Fibroblast of the aortic adventitia (primary cell): ENCODE results near the gene ELL2. TPM values are rescaled to one million over a fixed set of nuclear protein-coding genes. Genes with fewer than 3 reads are reported as not detected.
"Not testable (repeated sequence)": the region's sequence is repeated elsewhere in the genome, so short reads cannot be mapped to it uniquely, and the experiment has no call there.

ENCODE experiments used
- DNase-seq: peaks from one replicate; pipeline ENCODE4 v3.0.0-alpha.2; 2010; ENCODE audit warnings: low read depth
- H3K4me3 ChIP-seq: 2 replicates; pipeline ENCODE4 v1.5.1; 2011; ENCODE audit warnings: low read depth, mild to moderate bottlenecking, control low read depth, low read length, moderate library complexity
- total RNA-seq: library from RNA; depleted of rRNA; stranded (reverse); fragments of >200 nt; gene quantifications from 2 replicates; pipeline ENCODE4 v1.2.3, GENCODE V29; 2012; ENCODE audit warnings: low replicate concordance
- TF ChIP-seq, protein P1 (sequence below): IDR thresholded peaks from 2 replicates; pipeline ENCODE4 v1.5.1; 2011; ENCODE audit warnings: mild to moderate bottlenecking, low read length, control low read depth, inconsistent platforms; ENCODE audit not compliant: insufficient read depth

ELL2 gene
- total RNA-seq, 1 donor: 51.1 TPM

DNA sequence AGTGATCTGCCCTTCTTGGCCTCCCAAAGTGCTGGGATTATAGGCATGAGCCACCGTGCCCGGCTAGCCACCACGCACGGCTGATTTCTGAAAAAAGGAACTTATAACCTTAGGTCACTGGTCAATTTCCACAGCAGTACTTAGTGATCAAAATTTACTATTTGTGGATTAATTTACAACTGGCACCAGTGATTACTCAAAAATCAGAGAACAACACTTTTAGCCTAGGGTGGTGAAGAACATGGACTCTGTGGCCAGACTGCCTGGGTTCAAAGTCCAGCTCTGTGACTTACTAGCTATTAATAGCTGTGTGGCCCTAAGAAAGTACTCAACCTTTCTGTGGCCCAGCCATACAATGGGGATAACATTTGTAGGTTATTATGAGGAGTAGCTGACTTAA is 88.3 kb downstream of the ELL2 start:
- TF ChIP-seq, protein P1, sequence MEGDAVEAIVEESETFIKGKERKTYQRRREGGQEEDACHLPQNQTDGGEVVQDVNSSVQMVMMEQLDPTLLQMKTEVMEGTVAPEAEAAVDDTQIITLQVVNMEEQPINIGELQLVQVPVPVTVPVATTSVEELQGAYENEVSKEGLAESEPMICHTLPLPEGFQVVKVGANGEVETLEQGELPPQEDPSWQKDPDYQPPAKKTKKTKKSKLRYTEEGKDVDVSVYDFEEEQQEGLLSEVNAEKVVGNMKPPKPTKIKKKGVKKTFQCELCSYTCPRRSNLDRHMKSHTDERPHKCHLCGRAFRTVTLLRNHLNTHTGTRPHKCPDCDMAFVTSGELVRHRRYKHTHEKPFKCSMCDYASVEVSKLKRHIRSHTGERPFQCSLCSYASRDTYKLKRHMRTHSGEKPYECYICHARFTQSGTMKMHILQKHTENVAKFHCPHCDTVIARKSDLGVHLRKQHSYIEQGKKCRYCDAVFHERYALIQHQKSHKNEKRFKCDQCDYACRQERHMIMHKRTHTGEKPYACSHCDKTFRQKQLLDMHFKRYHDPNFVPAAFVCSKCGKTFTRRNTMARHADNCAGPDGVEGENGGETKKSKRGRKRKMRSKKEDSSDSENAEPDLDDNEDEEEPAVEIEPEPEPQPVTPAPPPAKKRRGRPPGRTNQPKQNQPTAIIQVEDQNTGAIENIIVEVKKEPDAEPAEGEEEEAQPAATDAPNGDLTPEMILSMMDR: no peak
- no peak for DNase-seq
- no peak overlapping the region for H3K4me3 ChIP-seq

DNA sequence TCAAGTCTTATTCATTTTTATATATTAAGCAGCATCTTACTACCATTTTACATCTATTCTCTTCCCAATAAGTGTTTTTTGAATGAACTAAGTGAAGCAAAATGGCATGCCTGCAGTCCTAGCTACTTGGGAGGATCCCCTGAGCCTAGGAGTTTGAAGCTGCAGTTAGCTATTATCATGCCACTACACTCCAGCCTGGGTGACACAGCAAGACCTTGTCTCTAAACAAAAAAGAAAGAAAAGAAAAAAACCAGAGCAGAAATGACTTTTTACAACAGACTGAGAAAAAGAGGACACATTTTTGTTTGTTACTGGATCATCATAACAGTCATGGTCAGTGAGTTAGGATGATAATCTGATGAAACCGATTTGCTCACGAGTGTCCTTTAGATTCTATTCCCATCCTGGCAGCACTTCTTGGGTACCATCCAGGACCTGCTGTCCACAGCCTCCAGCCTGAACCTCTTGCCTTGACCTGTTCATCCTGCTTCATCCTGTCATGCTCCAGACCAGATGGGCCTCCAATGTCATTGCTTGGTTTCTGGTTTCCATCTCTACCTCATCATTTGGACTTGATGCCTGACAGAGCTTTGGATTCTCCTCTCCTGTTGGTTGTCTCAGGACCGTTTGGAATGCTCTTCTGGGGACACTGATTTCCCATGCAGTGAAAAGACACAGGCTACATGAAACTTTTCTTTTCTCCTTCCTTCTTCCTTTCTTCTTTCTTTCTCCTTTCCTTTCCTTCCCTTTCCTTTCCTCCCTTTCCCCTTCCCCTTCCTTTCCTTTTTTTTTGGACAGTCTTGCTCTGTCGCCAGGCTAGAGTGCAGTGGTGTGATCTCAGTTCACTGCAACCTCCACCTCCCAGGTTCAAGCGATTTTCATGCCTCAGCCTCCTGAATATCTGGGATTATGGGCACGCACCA is 89.0 kb downstream of the ELL2 start:
- TF ChIP-seq, protein P1: no peak
- no peak overlapping the region for H3K4me3 ChIP-seq
- no peak for DNase-seq

DNA sequence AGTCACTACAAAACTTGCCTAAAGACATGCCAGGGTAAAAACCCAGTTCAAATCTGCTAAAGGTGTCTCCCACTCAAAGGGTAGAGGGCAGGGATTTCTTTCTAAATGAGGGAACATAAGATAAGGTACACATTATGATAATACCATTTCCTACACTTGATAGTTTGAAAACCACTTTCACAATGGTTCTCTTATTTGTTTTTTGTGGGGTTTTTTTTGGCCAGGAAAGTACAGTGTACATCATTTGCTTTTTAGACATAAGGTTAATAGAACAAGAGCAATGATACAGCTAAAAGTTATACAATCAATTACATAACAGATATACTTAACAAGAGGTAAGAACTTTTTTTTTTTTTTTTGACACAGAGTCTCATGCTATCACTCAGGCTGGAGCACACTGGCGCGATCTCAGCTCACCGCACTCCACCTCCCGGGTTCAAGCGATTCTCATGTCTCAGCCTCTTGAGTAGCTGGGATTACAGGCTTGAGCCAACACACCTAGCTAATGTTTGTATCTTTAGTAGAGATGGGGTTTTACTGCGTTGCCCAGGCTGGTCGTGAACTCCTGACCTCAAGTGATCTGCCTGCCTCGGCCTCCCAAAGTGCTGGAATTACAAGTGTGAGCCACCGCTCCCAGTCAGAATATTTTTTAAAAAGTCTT is 90.4 kb downstream of the ELL2 start:
- DNase-seq: no peak
- TF ChIP-seq, protein P1: no peak
- H3K4me3 ChIP-seq: no peak overlapping the region

DNA sequence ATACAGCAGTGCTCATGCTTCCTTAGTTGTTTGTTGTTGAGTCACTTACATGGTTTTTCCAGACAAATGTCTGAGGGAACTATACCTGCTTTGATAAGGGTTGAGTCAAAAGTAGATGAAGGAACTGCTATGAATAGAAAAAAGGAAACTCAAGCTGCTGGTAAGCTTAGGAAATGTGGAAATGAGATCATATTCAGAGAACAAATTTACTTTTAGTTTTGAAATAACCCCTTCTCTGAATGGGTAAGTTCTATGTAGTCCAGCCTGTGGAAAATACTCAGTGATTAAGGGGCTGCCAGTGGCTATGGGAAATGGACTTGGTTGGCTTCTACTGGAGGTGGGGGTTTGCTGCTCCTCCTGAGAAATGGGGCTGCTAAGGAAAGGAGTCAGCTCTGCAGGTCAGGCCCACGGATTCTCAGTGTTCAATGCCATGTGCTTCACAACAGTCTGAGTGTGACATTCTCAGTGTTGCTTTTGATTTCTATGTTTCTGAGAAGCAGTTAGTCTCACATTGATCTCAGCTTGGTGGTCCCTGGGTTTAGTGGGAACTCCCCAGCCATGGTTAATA is 91.5 kb downstream of the ELL2 start:
- DNase-seq: peak; percentile 63
- no peak overlapping the region for H3K4me3 ChIP-seq
- TF ChIP-seq, protein P1: no peak

DNA sequence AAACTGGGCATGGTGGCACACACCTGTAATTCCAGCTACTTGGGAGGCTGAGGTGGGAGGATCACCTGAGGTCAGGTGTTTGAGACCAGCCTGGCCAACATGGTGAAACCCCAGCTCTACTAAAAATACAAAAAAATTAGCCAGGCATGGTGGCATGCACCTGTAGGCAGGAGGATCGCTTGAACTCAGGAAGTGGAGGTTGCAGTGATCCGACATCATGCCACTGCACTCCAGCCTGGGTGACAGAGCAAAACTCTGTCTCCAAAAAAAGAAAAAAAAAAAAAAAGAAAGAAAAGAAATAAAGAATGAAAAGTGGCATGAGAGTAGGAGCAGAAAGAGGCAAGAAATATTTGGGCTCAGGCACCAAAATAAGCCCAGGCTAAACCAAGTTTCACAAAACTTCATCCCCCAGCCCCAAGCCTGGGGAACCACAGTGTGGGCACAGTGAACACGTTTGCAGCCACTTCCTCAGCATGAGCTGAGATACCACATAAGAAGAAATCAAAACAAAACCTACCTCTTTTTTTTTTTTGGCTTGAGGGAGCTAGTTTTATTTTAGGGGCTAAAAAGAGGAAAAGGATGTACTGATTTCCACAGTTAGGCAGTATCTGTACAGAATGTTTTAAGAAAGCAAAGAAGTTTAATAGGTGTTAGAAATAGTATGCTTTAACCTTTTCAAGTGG is 92.3 kb downstream of the ELL2 start:
- not testable (repeated sequence) for DNase-seq, H3K4me3 ChIP-seq

DNA sequence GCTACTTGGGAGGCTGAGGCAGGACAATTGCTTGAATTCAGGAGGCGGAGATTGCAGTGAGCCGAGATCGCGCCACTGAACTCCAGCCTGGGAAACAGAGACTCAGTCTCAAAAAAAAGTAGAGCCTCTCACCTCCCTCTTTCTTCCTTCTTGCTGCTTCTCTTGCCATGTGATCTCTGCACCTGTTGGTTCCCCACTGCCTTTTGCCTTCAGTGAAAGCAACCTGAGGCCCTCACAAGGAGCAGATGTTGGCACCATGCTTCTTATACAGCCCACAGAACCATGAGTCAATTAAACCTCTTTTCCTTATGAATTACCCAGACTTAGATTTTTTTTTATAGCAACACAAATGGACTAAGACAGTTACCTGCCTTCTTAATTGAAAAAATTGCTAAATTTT is 93.5 kb downstream of the ELL2 start:
- H3K4me3 ChIP-seq: no peak overlapping the region
- TF ChIP-seq, protein P1: no peak
- DNase-seq: no peak

DNA sequence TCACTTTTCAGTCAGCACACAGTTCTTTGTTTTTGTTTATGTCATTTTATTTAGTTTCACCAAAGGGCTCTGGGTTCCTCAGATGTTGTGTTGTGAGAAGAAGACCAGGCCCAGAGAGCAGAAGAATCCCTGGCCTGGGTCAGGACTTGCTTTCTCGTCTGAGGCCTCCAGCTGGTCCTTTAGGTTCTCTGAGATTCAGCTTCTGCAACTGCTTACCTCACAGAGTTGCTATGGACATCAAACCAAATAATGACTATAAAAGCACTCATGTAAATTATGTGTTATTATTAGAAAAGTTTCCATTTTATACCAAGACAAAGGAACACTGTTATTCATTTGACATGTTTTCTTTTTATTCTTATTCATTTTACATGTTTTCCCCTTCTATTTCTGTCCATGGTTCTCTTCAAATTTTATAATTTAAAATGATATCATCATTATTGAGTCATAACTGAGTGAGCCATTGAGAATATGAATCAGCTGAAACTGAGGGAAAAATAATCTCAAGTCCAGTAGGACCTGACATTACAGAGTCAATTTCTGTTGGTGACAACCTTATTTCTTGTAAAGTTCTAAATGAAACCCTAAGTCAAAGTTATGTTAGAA is 95.1 kb downstream of the ELL2 start:
- TF ChIP-seq, protein P1: no peak
- DNase-seq: no peak

More for the DNA sequence above, 95.1 kb downstream of the ELL2 start:
- no peak overlapping the region for H3K4me3 ChIP-seq
